OCI-M2 (cell line): ENCODE measurements around the gene CEBPG.

Experiments
- DNase-seq: peaks from one replicate; lab custom pipeline; 2025; ENCODE audit not compliant: unreplicated experiment; lab: John Stamatoyannopoulos, UW

CEBPG gene

GRCh38 chr19:33350538-33351309, 22.8 kb upstream of the CEBPG start:
- DNase-seq = no peak

- DNase-seq = no peak
These were observed 18.0 kb upstream of the CEBPG start for GRCh38 chr19:33355535-33355934.

DNA sequence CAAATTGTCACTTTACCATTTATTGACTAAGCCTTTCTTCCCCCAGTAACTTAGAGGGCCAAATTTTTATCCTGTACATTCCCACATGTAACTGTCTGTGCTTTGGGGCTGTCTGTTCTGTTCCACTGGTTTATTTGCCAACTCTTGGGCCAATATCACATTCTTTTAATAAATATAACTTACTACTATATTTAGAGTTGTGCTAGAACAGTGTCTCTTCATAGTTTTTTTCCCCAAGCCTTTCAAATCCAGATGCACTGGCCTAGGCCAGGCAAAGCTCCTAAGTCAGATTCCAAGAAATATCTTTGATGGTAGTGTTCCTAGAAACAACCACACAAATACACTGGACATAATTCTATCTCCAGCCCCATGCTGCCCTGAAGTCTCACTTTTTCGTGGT, 16.0 kb upstream of the CEBPG start:
- no peak for DNase-seq

- no peak for DNase-seq
These were observed 15.1 kb upstream of the CEBPG start for GRCh38 chr19:33358408-33358807.

DNA sequence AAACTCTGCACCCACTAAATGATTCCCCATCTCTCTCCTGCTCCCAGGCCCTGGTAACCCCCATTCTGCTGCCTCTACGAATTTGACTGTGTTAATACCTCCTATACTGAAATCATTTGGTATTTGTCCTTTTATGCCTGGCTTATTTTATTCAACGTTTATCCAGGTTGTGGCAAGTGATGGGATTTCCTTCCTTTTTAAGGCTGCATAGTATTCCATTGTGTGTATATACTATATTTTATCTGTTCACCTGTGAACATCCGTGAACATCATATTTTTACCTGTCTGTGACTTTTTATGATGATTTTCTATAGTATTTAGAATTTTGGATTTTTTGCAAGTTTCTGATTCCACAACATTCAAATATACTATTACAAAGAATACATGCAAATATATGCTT, 13.9 kb upstream of the CEBPG start:
- DNase-seq = no peak

- no peak for DNase-seq
These were observed 10.8 kb upstream of the CEBPG start for GRCh38 chr19:33362508-33363228.

DNA sequence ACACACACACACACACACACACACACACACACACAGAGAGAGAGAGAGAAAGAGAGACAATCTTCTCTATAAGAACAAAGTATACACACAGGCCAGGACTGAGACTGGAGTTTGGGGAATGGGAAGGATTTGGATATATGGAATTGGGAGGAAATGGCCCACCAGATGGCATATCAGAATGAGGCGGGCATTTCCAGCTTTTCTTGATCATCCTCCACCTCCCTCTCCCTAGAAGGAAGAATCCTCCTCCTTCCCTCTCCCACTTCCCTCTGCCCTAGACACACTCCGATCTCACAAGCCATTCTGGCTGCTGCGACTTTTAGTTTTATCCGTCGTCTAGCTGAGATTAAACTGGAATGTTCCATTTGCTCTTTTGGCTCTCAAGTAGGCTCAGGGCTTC, 10.0 kb upstream of the CEBPG start:
- DNase-seq = no peak

DNA sequence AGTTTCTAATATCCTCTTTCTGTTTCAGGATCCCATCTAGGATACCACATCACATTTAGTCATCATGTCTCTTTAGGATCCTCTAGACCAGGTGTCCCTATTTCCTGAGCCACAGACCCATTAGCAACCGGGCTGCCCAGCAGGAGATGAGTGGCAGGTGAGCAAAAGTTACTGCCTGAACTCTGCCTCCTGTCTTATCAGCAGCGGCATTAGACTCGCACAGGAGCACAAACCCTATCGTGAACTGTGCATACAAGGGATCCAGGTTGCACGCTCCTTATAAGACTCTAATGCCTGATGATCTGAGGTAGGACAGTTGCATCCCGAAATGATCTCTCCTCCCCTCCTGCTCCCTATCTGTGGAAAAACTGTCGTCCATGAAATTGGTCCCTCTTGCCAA, 7.8 kb upstream of the CEBPG start:
- DNase-seq = no peak

GRCh38 chr19:33366127-33366526, 7.4 kb upstream of the CEBPG start:
- no peak for DNase-seq

GRCh38 chr19:33366897-33367296, 6.6 kb upstream of the CEBPG start:
- no peak for DNase-seq

DNA sequence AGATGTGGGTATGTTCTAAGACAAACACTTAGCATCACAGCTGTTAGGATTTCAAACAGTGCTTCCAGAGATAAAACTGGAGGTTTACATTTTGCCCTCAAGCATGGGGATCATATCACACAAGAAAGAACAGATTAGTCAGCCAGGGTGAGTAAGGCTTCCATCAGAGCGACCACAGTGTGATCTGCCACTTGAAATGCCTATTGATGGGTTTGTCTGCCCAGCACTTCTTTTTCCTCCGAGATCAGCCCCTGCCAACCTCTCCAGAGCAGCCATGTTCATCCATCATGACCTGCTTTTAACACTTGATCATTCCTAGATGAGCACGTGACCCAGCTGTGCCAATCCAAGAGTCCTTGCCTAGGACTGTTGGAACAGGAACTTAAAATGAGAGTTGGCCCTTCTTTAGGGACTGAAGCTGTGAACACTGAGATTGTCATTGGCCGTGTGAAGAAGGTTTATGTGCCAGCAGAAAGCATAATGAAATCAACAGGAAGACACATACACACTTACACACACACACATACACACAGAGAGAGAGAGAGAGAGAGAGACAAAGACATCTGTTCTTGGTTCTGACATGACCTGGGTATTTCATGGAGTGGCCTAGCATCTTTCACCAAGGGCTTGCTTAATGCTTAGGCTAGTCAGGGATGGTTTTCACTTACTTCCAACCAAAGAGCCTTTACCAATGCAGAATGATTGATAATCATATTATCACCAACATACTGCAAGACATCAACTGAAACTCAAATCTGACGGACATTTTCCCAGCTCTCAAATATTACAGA, 5.2 kb upstream of the CEBPG start:
- no peak for DNase-seq

DNA sequence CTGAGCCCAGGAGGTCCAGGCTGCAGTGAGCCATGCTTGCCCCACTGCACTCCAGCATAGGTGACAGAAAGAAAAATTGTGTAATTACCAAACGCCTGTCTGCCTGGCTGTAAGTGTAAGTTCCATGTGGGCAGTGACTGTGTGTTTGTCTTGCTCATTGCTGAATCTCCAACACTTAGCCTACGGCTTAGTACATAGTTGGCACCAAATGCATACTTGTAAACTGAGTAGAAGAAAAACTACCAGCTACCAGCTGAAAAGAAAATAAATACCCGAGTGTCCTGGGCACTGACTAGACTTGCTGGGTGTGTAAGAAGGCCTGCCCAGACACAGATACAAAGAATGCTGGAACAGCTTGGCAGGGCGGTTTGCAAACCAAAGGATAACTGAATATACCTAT, 2.7 kb upstream of the CEBPG start:
- DNase-seq = no peak

- no peak for DNase-seq
These were observed 766 bp downstream of the CEBPG start for GRCh38 chr19:33374236-33374714.

DNA sequence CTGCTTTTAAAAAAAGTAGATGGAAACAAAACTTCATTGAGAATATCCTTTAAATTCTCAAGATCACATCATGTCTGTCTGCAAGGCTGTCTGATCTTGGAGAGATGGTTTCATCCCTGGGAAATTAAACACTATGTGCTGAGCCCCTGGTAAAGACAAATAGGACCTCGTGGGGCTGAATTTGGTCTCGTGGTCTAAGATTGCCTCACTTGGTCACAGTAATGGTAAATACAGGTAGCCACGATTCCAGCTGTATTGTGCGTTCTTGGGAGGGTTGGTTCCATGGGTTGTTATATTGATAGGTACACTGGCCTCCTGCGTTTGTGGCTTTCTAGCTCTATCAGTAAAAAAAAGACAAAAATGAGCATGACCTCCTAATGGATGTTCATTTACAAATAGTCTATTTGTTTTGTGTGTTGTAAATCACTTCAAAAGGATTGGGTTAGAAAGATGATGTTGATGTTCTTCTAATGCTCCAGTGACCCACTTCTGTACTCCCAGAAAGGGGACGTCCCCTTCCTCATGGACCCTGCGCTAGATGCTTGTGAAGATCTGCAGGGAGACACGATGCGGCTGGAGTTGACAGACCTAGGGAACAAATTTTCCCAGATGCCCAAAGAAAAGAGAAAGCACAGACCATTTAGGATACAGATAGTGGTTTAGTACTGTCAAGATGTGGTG, 1.8 kb downstream of the CEBPG start:
- no peak for DNase-seq

- DNase-seq = no peak
These were observed 2.3 kb downstream of the CEBPG start for GRCh38 chr19:33375837-33376159.

GRCh38 chr19:33376423-33376822, 2.9 kb downstream of the CEBPG start:
- no peak for DNase-seq

- no peak for DNase-seq
These were observed 3.5 kb downstream of the CEBPG start for GRCh38 chr19:33376941-33377557.

GRCh38 chr19:33377586-33378475, 4.3 kb downstream of the CEBPG start:
- no peak for DNase-seq

DNA sequence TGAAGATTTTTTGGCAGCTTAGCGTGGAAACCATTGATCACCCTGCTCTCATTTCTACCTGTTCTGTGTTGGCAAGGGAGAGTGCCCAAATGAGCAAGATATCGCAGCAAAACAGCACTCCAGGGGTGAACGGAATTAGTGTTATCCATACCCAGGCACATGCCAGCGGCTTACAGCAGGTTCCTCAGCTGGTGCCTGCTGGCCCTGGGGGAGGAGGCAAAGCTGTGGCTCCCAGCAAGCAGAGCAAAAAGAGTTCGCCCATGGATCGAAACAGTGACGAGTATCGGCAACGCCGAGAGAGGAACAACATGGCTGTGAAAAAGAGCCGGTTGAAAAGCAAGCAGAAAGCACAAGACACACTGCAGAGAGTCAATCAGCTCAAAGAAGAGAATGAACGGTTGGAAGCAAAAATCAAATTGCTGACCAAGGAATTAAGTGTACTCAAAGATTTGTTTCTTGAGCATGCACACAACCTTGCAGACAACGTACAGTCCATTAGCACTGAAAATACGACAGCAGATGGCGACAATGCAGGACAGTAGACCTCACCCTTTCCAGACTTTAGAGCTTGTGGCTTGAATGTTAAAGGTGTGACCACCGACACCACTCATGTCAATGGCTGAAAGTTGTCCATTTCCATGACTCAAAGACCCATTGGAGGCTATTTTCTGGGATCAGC, 5.8 kb downstream of the CEBPG start:
- DNase-seq = no peak
